HEK293 (cell line): ENCODE results near the gene RASA4.
"Not testable (repeated sequence)": the region's sequence is repeated elsewhere in the genome, so short reads cannot be mapped to it uniquely, and the experiment has no call there.

Experiments
- REST ChIP-seq: fragments of 450-650 bp; formaldehyde crosslinking; IDR thresholded peaks from 2 replicates; pipeline ENCODE4 v1.5.1; 2016; ENCODE audit warnings: missing biosample characterization, missing genetic modification characterization
- TCF7L2 ChIP-seq: IDR thresholded peaks from 2 replicates; pipeline ENCODE4 v1.6.1; 2011; ENCODE audit warnings: low read depth, mild to moderate bottlenecking, inconsistent platforms, low read length, moderate library complexity, borderline replicate concordance
- YY2 ChIP-seq: fragments of 450-650 bp; formaldehyde crosslinking; IDR thresholded peaks from 2 replicates; pipeline ENCODE4 v1.5.1; 2016; ENCODE audit warnings: missing biosample characterization, missing genetic modification characterization
- ZBTB21 ChIP-seq: fragments of 450-650 bp; formaldehyde crosslinking; IDR thresholded peaks from 2 replicates; pipeline ENCODE4 v1.5.1; 2017; ENCODE audit warnings: missing biosample characterization, missing genetic modification characterization
- ZNF324 ChIP-seq: fragments of 450-650 bp; formaldehyde crosslinking; IDR thresholded peaks from 2 replicates; pipeline ENCODE4 v1.5.1; 2016; ENCODE audit warnings: missing biosample characterization, missing genetic modification characterization
- ZNF37A ChIP-seq: fragments of 450-650 bp; IDR thresholded peaks from 2 replicates; pipeline ENCODE4 v1.5.1; 2018; ENCODE audit warnings: missing biosample characterization, missing genetic modification characterization
- ZNF518A ChIP-seq: fragments of 450-650 bp; formaldehyde crosslinking; conservative IDR thresholded peaks from 2 replicates; pipeline ENCODE4 v1.5.1; 2016; ENCODE audit warnings: low read depth, missing biosample characterization, missing genetic modification characterization
- TF ChIP-seq, protein P1 (sequence below): fragments of 450-650 bp; formaldehyde crosslinking; IDR thresholded peaks from 2 replicates; pipeline ENCODE4 v1.5.1; 2016; ENCODE audit warnings: missing biosample characterization, missing genetic modification characterization

GRCh38 chr7:102647813-102648212 lies 31.3 kb upstream of the RASA4 start:
- not testable (repeated sequence) for TF ChIP-seq REST (tag by site-specific recombination); ZBTB21 (tag by site-specific recombination); YY2; ZNF518A; TCF7L2; ZNF37A (tag by site-specific recombination); ZNF324
- TF ChIP-seq, protein P1, sequence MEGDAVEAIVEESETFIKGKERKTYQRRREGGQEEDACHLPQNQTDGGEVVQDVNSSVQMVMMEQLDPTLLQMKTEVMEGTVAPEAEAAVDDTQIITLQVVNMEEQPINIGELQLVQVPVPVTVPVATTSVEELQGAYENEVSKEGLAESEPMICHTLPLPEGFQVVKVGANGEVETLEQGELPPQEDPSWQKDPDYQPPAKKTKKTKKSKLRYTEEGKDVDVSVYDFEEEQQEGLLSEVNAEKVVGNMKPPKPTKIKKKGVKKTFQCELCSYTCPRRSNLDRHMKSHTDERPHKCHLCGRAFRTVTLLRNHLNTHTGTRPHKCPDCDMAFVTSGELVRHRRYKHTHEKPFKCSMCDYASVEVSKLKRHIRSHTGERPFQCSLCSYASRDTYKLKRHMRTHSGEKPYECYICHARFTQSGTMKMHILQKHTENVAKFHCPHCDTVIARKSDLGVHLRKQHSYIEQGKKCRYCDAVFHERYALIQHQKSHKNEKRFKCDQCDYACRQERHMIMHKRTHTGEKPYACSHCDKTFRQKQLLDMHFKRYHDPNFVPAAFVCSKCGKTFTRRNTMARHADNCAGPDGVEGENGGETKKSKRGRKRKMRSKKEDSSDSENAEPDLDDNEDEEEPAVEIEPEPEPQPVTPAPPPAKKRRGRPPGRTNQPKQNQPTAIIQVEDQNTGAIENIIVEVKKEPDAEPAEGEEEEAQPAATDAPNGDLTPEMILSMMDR, result not testable (repeated sequence)
